DOHH2 (cell line): ENCODE measurements around the gene GNPDA1.

ENCODE experiments used
- H3F3A ChIP-seq: fragments of 200-600 bp; sonication (generic), shearing (Covaris generic); 2 replicates; pipeline ENCODE4 v1.6.0; 2016; ENCODE audit warnings: antibody characterized with exemption, mild to moderate bottlenecking; ENCODE audit not compliant: control insufficient read depth, insufficient read depth
- H3K27ac ChIP-seq: fragments of 200-600 bp; sonication (generic); 2 replicates; pipeline ENCODE4 v1.5.1; 2014; ENCODE audit warnings: low read depth, mild to moderate bottlenecking, low read length, moderate library complexity
- H3K27me3 ChIP-seq: fragments of 200-600 bp; sonication (generic); 2 replicates; pipeline ENCODE4 v1.6.1; 2014; ENCODE audit warnings: mild to moderate bottlenecking, low read length, mixed read lengths; ENCODE audit not compliant: control insufficient read depth
- H3K36me3 ChIP-seq: fragments of 200-600 bp; sonication (generic); 2 replicates; pipeline ENCODE4 v1.6.1; 2014; ENCODE audit warnings: mild to moderate bottlenecking, low read length, moderate library complexity, mixed read lengths; ENCODE audit not compliant: control insufficient read depth
- H3K4me1 ChIP-seq: fragments of 200-600 bp; sonication (generic); 2 replicates; pipeline ENCODE4 v1.6.1; 2014; ENCODE audit warnings: mild to moderate bottlenecking, low read length, mixed read lengths; ENCODE audit not compliant: control insufficient read depth
- H3K4me2 ChIP-seq: fragments of 200-600 bp; sonication (generic); 2 replicates; pipeline ENCODE4 v1.6.0; 2014; ENCODE audit warnings: mild to moderate bottlenecking, low read length, moderate library complexity
- H3K4me3 ChIP-seq: fragments of 200-600 bp; sonication (generic); 2 replicates; pipeline ENCODE4 v1.5.1; 2014; ENCODE audit warnings: mild to moderate bottlenecking, low read length, mixed read lengths
- H3K79me2 ChIP-seq: fragments of 200-600 bp; sonication (generic); 2 replicates; pipeline ENCODE4 v1.6.1; 2014; ENCODE audit warnings: mild to moderate bottlenecking, low read length, mixed read lengths; ENCODE audit not compliant: control insufficient read depth
- H3K9me2 ChIP-seq: fragments of 200-600 bp; sonication (generic); replicated peaks from 2 replicates; pipeline ENCODE4 v1.6.1; 2014; ENCODE audit warnings: mild to moderate bottlenecking, low read length, mixed read lengths; ENCODE audit not compliant: control insufficient read depth
- H3K9me3 ChIP-seq: fragments of 200-600 bp; sonication (generic); 2 replicates; pipeline ENCODE4 v1.6.1; 2014; ENCODE audit warnings: antibody characterized with exemption, low read length, mixed read lengths; ENCODE audit not compliant: control insufficient read depth, insufficient read depth
- H4K20me1 ChIP-seq: fragments of 200-600 bp; sonication (generic); 2 replicates; pipeline ENCODE4 v1.6.0; 2014; ENCODE audit warnings: low read depth, mild to moderate bottlenecking, antibody characterized with exemption, low read length, moderate library complexity; ENCODE audit not compliant: control insufficient read depth, insufficient read depth
- EZH2phosphoT487 ChIP-seq: fragments of 200-600 bp; sonication (generic); IDR thresholded peaks from 2 replicates; pipeline ENCODE4 v1.6.1; 2017; ENCODE audit warnings: borderline replicate concordance, mild to moderate bottlenecking, antibody characterized with exemption, low read length, moderate library complexity, mixed read lengths
- TF ChIP-seq, protein P1 (sequence below): fragments of 200-600 bp; sonication (generic); IDR thresholded peaks from one replicate; pipeline ENCODE4 v1.5.1; 2014; ENCODE audit warnings: antibody characterized with exemption, mild to moderate bottlenecking, low read depth, low read length; ENCODE audit not compliant: poor library complexity, severe bottlenecking

GNPDA1 gene

DNA sequence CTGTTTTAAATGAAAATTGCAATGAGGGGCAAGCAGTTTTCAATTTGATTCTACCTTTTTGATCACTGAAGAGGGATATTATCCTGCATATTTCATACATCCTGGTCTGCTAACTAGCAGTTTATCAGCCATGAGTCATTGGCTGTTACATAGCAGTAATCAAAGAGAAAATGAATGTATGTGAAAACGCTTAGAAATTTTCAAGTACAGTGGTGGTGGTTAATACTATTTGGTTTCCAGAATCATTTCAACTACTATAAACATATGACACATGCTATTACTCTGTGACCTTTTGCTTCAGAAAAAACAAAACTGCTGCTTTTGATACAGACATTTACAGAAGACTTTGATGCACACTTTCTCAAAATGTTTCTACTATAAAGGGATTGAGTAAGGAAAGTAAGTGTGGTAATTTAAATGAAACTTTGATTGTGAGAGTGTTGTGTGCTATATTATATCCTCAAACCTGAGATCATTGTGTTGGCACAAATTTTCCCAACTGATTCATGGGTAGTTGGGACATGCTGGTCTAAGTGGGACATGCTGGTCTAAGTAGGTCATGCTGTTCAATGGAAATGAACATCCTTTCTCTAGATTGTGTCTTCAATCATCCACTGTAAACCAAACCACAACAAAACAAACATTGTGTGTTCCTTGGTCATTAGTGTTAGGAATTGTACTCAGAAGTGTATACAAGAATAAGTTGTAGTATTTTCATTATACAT lies 38.8 kb downstream of the GNPDA1 start:
- H3K27me3 ChIP-seq = no peaks in the 10 kb centered on the region
- H3K4me1 ChIP-seq = peaks cover 19% of the 10 kb centered on the region
- H3K27ac ChIP-seq = no peak overlapping the region
- no peak overlapping the region for H3K4me3 ChIP-seq
- no peaks in the 10 kb centered on the region for H3K9me2 ChIP-seq
- no peaks in the 10 kb centered on the region for H4K20me1 ChIP-seq
- H3K9me3 ChIP-seq = no peaks in the 10 kb centered on the region
- H3K79me2 ChIP-seq = peaks cover 35% of the 10 kb centered on the region
- peaks cover 74% of the 10 kb centered on the region for H3K36me3 ChIP-seq
- no peak overlapping the region for H3K4me2 ChIP-seq
- peaks cover 15% of the 10 kb centered on the region for H3F3A ChIP-seq
- TF ChIP-seq, protein P1, sequence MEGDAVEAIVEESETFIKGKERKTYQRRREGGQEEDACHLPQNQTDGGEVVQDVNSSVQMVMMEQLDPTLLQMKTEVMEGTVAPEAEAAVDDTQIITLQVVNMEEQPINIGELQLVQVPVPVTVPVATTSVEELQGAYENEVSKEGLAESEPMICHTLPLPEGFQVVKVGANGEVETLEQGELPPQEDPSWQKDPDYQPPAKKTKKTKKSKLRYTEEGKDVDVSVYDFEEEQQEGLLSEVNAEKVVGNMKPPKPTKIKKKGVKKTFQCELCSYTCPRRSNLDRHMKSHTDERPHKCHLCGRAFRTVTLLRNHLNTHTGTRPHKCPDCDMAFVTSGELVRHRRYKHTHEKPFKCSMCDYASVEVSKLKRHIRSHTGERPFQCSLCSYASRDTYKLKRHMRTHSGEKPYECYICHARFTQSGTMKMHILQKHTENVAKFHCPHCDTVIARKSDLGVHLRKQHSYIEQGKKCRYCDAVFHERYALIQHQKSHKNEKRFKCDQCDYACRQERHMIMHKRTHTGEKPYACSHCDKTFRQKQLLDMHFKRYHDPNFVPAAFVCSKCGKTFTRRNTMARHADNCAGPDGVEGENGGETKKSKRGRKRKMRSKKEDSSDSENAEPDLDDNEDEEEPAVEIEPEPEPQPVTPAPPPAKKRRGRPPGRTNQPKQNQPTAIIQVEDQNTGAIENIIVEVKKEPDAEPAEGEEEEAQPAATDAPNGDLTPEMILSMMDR = no peak
- no peak for TF ChIP-seq EZH2phosphoT487

DNA sequence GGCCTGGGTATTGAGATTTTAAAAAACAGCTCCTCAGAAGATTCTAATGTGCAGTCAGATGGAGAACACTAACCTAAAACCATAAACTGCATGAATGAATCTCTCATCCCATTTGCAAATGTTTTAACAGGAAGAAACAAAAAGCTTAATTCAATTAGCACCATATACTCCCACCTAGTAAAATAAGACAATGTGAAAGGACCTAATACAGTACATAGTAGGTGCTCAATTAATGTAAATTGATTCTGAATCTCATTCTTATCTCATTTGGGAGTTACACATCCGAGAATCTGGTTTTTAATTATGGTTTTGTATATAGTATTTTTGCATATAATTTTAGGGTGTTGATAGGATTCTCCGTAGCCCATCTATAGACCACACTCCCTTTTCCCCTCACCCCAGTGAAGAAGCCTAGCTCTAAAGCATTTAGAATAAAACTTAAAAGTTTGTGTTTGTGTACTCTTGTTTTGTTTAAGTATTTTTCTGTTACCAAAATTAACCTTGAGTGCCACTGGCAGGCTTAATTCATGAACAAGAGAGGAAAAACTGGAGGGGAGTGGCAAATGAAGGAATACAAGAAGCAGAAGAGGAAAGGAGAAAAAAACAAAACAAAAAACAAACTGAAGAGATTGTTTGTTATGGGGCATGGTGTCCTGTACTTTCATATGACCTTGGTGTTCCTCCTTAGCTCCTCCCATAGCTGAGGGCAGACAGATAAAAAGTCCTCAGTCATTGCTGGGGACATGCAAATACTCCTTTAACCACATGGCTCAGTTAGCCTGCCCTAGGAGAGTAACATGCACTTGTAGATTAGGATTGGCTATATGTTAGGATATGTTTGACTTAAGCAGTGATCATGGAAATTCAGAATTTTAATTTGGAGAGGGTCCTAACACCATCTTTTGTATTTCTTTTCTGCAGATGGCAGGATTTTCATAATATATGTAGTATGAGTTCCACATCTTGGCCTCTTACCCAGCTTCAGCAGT lies 42.8 kb downstream of the GNPDA1 start:
- Histone ChIP-seq H3K9me3 (no peaks in the 10 kb centered on the region), H3K4me1 (peaks cover 42% of the 10 kb centered on the region), H3K4me3 (peak overlapping the region; percentile 94), H3K79me2 (peaks cover 36% of the 10 kb centered on the region), H3K4me2 (peak overlapping the region; percentile 91), H4K20me1 (no peaks in the 10 kb centered on the region), H3K9me2 (no peaks in the 10 kb centered on the region), H3K27ac (peak overlapping the region; percentile 92), H3K27me3 (no peaks in the 10 kb centered on the region), H3F3A (peaks cover 30% of the 10 kb centered on the region), H3K36me3 (peaks cover 42% of the 10 kb centered on the region)
- no peak for TF ChIP-seq EZH2phosphoT487
- TF ChIP-seq, protein P1 = no peak

DNA sequence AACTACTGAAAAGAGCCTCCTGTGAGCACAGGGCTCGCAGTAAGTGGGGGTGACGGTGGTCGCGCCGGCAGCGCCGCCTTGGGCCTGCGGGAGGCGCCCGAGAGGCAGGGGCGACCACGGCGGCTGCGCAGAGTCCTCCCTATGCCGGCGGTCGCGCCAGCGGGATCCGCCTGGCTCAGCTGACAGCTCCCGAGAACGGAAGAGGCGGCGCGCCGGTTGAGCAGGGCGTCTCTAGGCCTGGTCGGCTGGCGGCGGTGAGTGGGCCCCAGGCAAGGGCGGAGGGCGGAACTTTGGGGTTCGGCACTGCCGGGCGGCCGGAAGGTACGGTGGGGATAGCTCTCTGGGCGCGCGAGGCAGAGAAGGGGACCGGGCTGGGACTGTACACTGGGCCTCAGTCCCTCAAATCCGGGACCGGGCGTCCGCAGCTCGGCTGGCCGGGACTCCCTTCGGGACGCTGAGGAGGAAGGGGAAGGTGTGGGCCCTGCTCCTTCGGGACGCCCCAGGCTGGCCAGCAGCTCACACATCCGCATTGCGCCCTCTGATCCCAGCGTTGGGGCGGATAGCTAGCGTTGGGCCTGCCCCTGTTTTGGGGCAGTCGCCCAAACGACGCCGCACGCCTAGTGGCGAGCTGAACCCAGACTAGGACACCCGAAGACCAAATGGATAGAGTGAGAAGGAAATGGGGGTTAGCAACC lies 43.8 kb downstream of the GNPDA1 start, which contains the start of gene RNF14:
Gene RNF14, plus strand, starts transcription at position 192 of the 695 bp plus-strand sequence. CDS start 4,484 bp downstream, outside the sequence.
- peak within 1 kb of the TSS; percentile 92 for H3K27ac ChIP-seq
- no peak for TF ChIP-seq EZH2phosphoT487
- TF ChIP-seq, protein P1 = peak; percentile 85

More for the DNA sequence above, 43.8 kb downstream of the GNPDA1 start, which contains the start of gene RNF14:
- Histone ChIP-seq H3K36me3 (peaks cover 32% of the 10 kb centered on the region), H3K27me3 (no peaks in the 10 kb centered on the region), H3K79me2 (peaks cover 34% of the 10 kb centered on the region), H3K9me3 (no peaks in the 10 kb centered on the region), H3K4me3 (peak within 1 kb of the TSS; percentile 94), H4K20me1 (no peaks in the 10 kb centered on the region), H3K4me2 (peak within 1 kb of the TSS; percentile 91), H3K4me1 (peaks cover 42% of the 10 kb centered on the region), H3F3A (peaks cover 30% of the 10 kb centered on the region), H3K9me2 (no peaks in the 10 kb centered on the region)
